Measurements from ENCODE around the gene KCNQ1. TPM values are rescaled to one million over a fixed set of nuclear protein-coding genes. Genes with fewer than 3 reads are reported as not detected.

The KCNQ1 gene
- total RNA-seq, 1 experiment from 2014 or later: not detected

DNA sequence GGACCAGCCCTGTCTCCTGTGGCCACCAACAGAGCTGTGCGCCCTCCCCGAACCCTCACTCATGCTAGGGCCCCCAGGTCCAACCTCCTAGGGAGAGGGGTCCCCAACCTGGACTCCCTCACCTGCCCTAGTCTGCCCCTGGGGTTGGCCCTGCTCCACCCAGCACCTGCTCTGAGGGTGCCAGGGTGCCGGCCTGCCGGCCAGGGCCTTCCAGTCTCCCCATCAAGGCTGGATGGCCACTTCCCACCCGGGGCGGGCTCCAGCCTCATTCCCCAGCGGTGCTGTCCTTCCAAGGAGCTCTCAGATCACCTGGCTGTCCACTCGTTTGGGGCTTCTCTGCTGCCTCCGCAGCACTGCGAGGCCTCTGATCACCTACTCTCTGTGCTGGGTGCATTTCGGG is 401.7 kb downstream of the KCNQ1 start:
- H3K27ac ChIP-seq: no peak overlapping the region
- H3K4me3 ChIP-seq: no peak overlapping the region
- H3K36me3 ChIP-seq: no peaks in the 10 kb centered on the region
- H3K9me3 ChIP-seq (replicated peaks): no peaks in the 10 kb centered on the region
- no peak for DNase-seq
- no peaks in the 10 kb centered on the region; the same call in 1 of the 2 replicates for H3K27me3 ChIP-seq
- H3K4me1 ChIP-seq: no peaks in the 10 kb centered on the region

DNA sequence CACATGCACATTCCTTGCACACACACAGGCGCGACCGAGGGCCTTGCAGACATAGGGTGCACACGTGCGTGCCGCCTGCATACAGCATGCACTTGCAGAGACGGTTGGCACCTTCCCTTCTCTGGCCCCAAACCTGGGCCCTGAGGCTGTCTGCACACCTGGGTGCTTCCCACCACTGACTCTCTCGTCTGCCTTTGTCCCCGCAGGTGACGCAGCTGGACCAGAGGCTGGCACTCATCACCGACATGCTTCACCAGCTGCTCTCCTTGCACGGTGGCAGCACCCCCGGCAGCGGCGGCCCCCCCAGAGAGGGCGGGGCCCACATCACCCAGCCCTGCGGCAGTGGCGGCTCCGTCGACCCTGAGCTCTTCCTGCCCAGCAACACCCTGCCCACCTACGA is 402.8 kb downstream of the KCNQ1 start:
- no peaks in the 10 kb centered on the region; the same call in 1 of the 2 replicates for H3K27me3 ChIP-seq
- no peak overlapping the region for H3K4me3 ChIP-seq

DNA sequence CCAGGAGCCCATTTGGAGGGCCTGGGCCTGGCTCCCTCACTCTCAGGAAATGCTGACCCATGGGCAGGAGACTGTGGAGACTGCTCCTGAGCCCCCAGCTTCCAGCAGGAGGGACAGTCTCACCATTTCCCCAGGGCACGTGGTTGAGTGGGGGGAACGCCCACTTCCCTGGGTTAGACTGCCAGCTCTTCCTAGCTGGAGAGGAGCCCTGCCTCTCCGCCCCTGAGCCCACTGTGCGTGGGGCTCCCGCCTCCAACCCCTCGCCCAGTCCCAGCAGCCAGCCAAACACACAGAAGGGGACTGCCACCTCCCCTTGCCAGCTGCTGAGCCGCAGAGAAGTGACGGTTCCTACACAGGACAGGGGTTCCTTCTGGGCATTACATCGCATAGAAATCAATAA is 403.7 kb downstream of the KCNQ1 start:
- Histone ChIP-seq H3K9me3 (replicated peaks) (no peaks in the 10 kb centered on the region), H3K4me3 (no peak overlapping the region), H3K4me1 (no peaks in the 10 kb centered on the region), H3K27ac (no peak overlapping the region), H3K27me3 (no peaks in the 10 kb centered on the region; the same call in 1 of the 2 replicates), H3K36me3 (no peaks in the 10 kb centered on the region)
- DNase-seq: no peak

More for the DNA sequence above, 402.8 kb downstream of the KCNQ1 start:
- no peaks in the 10 kb centered on the region for H3K9me3 ChIP-seq (replicated peaks)
- no peak for DNase-seq
- no peaks in the 10 kb centered on the region for H3K36me3 ChIP-seq
- H3K4me1 ChIP-seq: no peaks in the 10 kb centered on the region
- H3K27ac ChIP-seq: no peak overlapping the region

DNA sequence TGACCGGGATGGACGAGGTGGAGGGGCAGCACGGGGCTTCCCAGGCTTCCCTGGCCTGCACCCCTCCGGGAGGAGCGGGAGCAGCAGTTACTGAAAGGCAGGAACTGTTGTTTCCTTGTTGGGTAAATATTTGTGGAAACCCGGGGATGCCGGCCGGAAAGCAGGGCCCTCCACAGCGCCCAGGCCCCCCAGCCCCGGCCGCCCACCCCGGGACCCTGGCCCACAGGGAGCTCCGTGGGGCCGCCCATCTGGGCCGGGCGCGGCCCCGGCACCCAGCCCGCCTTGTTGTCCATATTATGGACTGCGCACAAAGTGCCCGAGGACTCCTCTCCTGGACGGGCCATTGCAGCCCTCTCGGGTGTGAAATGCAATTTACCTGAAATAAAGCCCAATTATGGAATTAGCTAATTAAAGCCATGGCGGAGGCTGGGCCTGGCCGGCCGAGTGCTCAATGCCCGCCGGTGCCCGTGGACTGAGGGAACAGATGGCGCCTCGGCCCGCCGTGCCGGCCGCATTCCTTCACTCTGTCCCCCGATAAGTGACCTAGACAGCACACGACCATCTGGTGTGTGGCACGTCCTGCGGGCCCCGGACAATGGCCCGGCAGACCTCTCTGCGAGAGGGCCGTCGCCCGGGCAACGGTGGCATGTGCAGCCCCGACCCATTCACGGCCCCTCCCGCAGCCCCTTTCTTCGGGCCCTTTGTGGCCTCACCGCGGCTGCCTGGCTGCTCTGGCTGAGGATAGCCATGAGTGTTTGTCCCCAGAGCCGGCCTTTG is 405.4 kb downstream of the KCNQ1 start:
- Histone ChIP-seq H3K4me3 (no peak overlapping the region), H3K4me1 (no peaks in the 10 kb centered on the region), H3K36me3 (no peaks in the 10 kb centered on the region), H3K27ac (no peak overlapping the region), H3K9me3 (replicated peaks) (no peaks in the 10 kb centered on the region), H3K27me3 (no peaks in the 10 kb centered on the region)
- DNase-seq: no peak

DNA sequence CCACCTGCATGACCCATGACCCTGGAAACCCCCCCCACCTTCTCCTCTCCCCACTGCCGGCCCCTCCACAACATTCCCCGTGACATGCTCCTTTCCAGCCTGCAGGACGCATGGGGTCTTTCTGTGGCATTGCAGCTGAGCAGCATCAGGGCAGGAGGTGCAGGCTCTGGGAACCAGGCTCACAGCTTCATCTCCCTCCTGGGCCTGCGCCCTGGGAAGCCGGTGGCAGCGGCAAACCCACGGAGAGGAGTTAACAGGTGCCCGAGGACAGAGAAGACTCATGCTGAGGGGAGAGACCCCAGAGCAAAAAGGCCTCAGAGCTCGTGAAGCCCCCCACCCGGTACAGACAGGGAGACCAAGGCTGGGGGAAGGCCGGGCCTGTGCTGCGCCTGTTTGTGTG is 408.6 kb downstream of the KCNQ1 start:
- Histone ChIP-seq H3K4me1 (no peaks in the 10 kb centered on the region), H3K36me3 (no peaks in the 10 kb centered on the region), H3K4me3 (no peak overlapping the region), H3K27me3 (no peaks in the 10 kb centered on the region), H3K27ac (no peak overlapping the region), H3K9me3 (replicated peaks) (no peaks in the 10 kb centered on the region)
- DNase-seq: no peak

DNA sequence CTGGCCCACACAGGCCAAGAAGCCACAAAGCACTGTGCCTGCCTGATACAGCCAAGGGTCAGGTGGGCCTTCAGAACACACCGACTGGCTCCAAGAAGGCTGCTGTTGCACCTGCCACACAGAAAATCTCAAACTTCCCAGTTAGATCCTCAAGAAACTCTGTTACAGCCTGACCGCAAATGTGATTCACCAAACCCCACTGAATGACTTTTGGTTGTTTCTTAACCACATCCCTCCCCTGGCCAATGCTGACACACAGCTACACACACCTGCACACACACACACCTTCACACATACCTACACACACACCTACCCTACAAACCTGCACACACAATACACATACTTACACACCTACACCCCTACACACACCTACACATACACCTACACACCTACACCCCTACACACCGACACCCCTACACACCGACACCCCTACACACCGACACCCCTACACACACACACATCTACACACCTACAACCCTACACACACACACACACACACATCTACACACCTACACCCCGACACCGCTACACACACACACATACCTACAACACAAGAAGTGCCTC is 409.3 kb downstream of the KCNQ1 start:
- DNase-seq: no peak
- H3K36me3 ChIP-seq: no peaks in the 10 kb centered on the region
- H3K27ac ChIP-seq: no peak overlapping the region
- no peak overlapping the region for H3K4me3 ChIP-seq
- no peaks in the 10 kb centered on the region for H3K9me3 ChIP-seq (replicated peaks)
- H3K27me3 ChIP-seq: no peaks in the 10 kb centered on the region
- H3K4me1 ChIP-seq: no peaks in the 10 kb centered on the region

DNA sequence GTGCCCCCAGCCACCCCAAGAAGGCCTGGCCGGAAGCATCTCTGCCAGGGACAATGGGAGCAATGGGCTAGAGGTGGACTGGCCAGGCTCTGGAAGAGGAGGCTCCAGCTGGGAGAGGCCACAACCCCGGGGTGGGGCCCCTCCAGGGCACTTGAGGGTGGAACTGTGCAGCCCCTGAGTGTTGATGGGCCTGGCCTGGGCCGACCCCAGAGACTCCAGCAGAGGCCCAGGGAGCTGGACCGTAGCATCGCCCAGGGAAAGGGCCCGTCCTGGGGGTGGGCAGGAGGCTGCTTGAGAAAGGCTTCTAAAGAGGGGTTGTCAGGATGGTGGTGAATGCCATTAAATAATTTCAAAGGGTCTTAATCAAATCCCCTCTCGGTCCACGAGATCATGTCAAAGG is 410.4 kb downstream of the KCNQ1 start:
- H3K4me1 ChIP-seq: no peaks in the 10 kb centered on the region
- no peak for DNase-seq
- no peaks in the 10 kb centered on the region for H3K27me3 ChIP-seq
- no peaks in the 10 kb centered on the region for H3K36me3 ChIP-seq
- H3K9me3 ChIP-seq (replicated peaks): no peaks in the 10 kb centered on the region
- H3K27ac ChIP-seq: no peak overlapping the region
- no peak overlapping the region for H3K4me3 ChIP-seq

DNA sequence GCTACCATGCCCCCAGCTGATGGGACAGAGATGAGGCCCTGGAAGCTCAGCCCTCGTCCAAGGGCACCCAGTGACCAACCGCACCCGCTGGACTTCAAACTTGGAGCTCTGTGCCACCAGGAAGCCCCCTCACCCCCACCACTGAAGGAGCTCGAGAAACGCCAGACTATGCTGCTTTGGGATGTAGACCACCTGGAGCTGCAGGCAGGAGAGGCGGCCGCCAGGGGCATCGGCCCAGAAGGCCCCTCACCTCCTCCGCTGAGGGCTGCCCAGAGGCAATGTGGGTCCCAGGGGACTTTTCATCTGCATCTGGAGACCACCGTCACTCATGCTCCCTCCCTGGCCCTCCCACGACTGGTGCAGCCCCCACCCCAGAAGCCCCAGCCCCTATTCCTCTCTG is 412.5 kb downstream of the KCNQ1 start:
- H3K27ac ChIP-seq: no peak overlapping the region
- no peaks in the 10 kb centered on the region for H3K9me3 ChIP-seq (replicated peaks)
- no peaks in the 10 kb centered on the region for H3K27me3 ChIP-seq
- no peaks in the 10 kb centered on the region for H3K36me3 ChIP-seq
- no peak overlapping the region for H3K4me3 ChIP-seq
- no peaks in the 10 kb centered on the region for H3K4me1 ChIP-seq
- DNase-seq: no peak

DNA sequence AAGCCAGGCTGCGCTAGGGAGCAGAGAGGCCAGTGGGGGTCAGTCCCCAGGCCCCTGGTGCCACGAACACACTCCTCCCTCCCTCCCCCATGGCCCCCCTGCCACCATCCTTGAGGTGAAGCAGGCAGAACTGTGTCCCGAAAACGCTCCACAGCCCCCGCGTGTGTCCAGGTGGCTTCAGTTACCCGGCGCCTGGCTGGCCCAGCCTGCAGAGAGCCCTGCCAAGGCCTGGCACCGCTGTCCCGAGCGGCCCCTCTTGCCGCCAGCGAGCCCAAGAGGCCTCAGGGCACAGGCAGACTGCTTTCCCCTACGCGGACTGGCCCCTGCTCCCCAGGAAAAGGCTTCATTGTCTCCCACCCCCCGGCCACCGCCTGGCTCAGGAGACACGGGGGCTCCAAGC is 413.1 kb downstream of the KCNQ1 start:
- H3K4me1 ChIP-seq: no peaks in the 10 kb centered on the region
- H3K27me3 ChIP-seq: no peaks in the 10 kb centered on the region
- no peak for DNase-seq
- no peak overlapping the region for H3K27ac ChIP-seq
- H3K4me3 ChIP-seq: no peak overlapping the region
- H3K36me3 ChIP-seq: no peaks in the 10 kb centered on the region
- no peaks in the 10 kb centered on the region for H3K9me3 ChIP-seq (replicated peaks)

DNA sequence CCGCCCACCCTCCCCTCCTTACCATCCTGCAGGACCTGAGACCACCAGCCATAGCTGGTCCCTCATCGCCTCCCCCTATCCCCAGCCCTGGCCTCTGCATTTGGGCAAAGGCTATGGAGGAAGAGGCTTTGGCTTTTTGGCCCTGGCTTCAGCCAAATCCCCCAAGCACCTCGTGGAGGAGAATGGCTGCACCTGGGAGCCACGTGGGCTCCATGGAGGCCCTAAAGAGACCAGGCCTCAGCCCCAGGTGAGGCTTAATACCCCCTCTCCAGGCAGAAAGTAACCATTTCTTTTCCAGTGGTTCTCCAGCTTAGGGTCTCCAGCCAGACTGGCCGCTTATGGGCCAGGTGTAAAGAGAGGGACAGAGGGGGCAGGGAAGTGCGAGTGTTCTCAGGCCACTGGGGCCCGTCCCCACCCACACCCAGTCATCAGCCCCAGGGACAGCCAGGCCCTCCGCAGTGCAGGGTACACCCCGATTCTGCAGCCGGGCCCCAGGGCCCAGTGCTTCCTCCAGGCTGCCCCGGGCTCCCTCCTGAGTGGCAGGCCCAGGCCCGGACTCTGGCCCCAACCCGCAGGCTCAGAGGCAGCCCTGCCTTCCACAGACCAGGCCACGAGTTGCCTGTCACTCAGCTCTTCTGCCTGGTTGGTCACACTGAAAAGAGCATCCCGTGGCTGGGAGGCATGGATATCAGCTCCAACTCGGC is 414.3 kb downstream of the KCNQ1 start:
- no peak overlapping the region for H3K27ac ChIP-seq
- H3K36me3 ChIP-seq: no peaks in the 10 kb centered on the region
- DNase-seq: no peak
- H3K27me3 ChIP-seq: no peaks in the 10 kb centered on the region
- H3K4me3 ChIP-seq: no peak overlapping the region
- no peaks in the 10 kb centered on the region for H3K9me3 ChIP-seq (replicated peaks)
- H3K4me1 ChIP-seq: no peaks in the 10 kb centered on the region

DNA sequence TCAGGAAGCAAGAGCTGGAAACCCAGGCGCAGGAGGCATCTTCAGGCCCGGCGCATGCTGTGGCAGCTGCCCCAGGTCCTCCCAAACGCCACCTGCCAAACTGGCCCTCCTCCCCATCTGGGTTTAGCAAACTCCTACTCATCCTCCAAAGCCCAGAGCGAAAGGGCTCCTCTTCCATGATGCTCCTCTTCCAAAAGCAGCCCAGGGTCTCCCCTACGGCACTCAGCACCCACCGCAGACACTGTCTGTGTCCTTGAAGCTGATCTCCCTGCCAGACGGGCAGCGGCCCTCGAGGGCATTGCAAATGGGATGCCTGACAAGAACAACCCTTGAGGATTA is 414.9 kb downstream of the KCNQ1 start:
- no peaks in the 10 kb centered on the region for H3K27me3 ChIP-seq
- no peaks in the 10 kb centered on the region for H3K4me1 ChIP-seq
- H3K9me3 ChIP-seq (replicated peaks): no peaks in the 10 kb centered on the region
- H3K36me3 ChIP-seq: no peaks in the 10 kb centered on the region
- H3K27ac ChIP-seq: no peak overlapping the region
- no peak overlapping the region for H3K4me3 ChIP-seq
- no peak for DNase-seq

DNA sequence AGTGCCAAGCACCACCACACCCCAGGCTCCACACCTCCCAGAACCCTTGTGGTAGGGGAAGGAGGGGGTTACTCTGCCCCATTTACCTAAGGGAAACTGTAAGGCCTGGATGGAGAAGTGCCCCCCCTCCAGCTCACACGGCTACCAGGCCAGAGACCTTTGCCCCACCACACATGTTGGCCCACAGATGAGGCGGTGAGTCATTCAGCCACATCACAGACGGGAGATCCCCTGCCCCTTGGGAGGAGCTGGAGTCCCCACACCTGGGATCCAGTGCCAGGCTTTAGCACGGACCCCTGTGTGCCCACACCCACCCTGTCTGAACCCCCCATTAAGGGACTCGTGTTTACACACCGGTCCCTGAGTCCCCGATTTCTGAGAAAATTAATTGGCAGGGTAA is 415.8 kb downstream of the KCNQ1 start:
- no peaks in the 10 kb centered on the region for H3K9me3 ChIP-seq (replicated peaks)
- no peaks in the 10 kb centered on the region for H3K4me1 ChIP-seq
- H3K4me3 ChIP-seq: no peak overlapping the region
- no peaks in the 10 kb centered on the region for H3K27me3 ChIP-seq
- no peak for DNase-seq
- H3K27ac ChIP-seq: no peak overlapping the region
- no peaks in the 10 kb centered on the region for H3K36me3 ChIP-seq

DNA sequence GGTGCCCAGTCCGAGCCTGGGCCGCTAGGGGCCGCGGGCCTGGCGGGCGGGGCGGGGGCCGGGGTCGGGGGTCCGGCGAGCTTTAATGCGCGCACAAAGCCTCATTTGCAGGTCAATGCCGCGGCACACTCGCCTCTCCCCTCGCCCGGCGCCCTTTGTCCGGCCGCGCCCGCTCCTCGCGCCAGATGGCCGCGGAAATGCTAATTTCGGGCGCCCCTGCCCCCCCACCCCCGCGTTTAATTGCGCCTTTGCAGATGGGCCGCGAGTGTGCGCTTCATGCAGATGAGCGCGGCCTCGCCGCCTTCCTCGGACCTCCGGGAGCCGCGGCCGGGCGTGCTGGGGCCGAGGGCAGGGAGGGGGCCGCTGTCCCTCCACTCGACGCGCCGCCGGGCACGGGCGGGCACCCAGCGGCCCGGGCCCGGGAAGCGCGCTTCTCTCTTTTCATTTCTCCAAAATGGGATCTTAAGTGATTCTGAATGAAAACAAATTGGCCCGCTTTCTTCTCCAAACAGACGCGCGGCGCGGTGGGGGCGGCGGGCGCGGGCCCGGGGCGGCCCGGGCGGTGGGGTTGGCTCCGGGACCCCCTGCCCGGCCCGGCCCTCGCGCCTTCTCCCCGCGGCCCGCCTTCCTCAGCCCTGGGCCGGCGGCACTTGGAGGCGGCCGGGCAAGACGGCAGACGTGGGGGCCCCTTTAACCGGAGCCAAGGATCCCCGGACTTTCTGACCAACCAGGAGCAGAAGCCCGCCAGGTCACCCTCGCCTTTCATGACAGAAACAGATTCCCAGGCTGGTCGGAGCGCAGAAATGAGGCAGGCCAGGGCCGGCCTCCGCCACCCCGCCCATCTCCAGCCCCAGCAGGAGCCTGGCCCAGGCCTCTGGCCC is 417.8 kb downstream of the KCNQ1 start:
- H3K27ac ChIP-seq: no peak overlapping the region
- no peak for DNase-seq
- no peaks in the 10 kb centered on the region for H3K27me3 ChIP-seq

DNA sequence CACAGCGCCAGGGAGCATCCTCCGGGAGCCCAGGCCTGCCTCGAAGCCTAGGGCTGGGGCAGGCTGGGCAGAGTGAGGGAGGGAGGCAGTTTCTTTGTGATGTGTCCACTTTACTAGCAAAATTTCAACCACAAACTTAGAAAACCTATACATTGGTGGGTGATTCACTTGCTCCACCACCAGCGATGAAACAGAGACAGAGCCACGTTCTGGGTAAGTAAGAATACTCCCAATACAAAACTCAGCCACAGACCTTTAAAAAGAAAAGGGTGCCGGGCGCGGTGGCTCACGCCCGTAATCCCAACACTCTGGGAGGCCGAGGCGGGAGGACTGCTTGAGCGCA is 418.4 kb downstream of the KCNQ1 start:
- Histone ChIP-seq H3K27me3 (no peaks in the 10 kb centered on the region), H3K27ac (no peak overlapping the region), H3K9me3 (replicated peaks) (no peaks in the 10 kb centered on the region), H3K4me1 (no peaks in the 10 kb centered on the region), H3K4me3 (no peak overlapping the region), H3K36me3 (no peaks in the 10 kb centered on the region)
- DNase-seq: no peak

More for the DNA sequence above, 417.8 kb downstream of the KCNQ1 start:
- Histone ChIP-seq H3K4me1 (no peaks in the 10 kb centered on the region), H3K4me3 (no peak overlapping the region), H3K36me3 (no peaks in the 10 kb centered on the region), H3K9me3 (replicated peaks) (no peaks in the 10 kb centered on the region)

DNA sequence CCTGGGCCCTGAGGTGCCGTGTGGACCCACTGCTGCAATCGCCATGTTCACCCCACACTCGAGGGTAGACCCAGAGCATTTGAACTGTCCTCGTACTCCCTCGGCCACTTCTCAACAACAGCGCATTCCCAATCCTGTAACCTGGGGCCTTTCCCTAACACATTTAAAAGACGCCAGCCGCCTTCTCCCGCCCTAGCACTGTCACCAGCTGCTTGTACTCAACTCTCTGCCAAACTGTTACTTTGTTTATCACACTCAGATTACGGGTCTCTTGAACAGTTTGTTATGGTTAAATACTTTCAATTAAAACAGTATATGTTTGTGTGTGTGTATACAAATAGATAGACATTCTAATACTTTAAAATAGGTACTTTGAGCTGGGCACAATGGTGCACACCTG is 420.1 kb downstream of the KCNQ1 start:
- H3K9me3 ChIP-seq (replicated peaks): no peaks in the 10 kb centered on the region
- no peaks in the 10 kb centered on the region for H3K36me3 ChIP-seq
- no peak overlapping the region for H3K27ac ChIP-seq
- no peaks in the 10 kb centered on the region for H3K4me1 ChIP-seq
- no peaks in the 10 kb centered on the region for H3K27me3 ChIP-seq
- no peak overlapping the region for H3K4me3 ChIP-seq
- no peak for DNase-seq
